Kasumi-1 (cell line): ENCODE data around the gene ASTL.

Experiments used
- DNase-seq, 2 experiments: peaks; one replicate each; lab custom pipeline; 2025; lab: John Stamatoyannopoulos, UW

The ASTL gene

DNA sequence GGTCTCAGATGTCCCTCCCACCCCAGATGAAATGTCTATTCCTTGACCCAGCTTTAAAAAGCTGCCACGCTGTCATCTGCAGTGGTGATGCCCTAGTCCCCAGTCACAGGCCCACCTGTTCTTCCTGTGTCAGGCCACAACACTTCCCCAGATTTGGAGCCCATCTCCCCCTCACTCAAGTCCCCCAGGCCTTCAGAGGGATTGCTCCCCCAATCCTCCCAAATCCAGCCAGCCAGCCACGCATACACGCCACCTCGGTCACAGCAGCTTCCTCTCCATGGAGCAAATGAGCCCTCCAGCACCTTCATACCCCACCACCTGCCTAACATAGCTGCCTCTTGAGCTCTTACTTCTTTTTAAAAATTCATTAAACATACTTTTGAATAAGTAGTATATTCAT lies 7.8 kb downstream of the ASTL start:
- no peak for DNase-seq

DNA sequence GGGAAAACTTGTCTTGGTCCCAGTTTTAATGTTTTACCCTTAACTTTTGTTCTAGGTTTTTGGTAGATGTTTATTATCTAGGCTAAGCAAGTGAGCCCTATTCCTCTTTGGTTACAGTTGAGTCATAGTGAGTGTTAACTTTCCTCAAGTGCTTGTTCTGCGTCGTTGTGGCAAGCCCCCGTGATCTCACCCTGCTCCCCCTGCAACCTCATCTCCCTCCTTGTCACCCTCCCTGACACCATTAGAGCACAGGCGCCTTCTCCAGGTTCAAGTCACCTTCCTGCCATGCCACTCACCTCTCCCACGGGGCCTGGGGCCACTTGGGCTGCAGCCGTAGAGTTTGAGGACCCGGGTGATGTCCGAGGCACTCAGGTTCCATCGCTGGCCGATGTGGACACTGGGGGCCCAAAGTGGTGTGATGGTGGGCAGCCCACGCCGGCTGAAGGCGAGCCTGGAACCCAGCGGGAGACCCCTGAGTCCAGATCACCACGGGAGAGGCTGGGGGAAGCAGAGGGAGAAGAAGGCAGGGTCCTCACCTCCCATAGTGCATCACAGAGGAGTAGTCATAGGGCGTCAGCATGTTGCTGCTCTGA lies 8.7 kb downstream of the ASTL start:
- DNase-seq = no peak

DNA sequence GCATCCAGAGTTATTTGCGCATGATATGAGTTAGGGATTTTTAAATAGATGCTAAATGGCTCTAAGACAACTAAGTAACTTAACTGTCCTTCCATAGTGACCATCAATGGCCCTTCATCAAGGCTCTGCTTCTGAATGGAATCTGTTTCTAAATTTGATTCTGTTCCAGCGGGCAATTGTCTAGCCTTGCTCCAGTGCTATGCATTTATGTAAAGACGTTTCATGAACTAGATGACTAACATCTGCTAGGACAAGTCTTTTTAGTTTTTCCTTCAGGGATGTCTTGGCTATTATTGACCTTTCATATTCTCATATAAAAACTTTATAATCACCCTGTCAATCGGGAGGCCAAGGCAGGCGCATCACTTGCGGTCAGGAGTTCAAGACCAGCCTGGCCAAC lies 9.8 kb downstream of the ASTL start:
- no peak for DNase-seq

DNA sequence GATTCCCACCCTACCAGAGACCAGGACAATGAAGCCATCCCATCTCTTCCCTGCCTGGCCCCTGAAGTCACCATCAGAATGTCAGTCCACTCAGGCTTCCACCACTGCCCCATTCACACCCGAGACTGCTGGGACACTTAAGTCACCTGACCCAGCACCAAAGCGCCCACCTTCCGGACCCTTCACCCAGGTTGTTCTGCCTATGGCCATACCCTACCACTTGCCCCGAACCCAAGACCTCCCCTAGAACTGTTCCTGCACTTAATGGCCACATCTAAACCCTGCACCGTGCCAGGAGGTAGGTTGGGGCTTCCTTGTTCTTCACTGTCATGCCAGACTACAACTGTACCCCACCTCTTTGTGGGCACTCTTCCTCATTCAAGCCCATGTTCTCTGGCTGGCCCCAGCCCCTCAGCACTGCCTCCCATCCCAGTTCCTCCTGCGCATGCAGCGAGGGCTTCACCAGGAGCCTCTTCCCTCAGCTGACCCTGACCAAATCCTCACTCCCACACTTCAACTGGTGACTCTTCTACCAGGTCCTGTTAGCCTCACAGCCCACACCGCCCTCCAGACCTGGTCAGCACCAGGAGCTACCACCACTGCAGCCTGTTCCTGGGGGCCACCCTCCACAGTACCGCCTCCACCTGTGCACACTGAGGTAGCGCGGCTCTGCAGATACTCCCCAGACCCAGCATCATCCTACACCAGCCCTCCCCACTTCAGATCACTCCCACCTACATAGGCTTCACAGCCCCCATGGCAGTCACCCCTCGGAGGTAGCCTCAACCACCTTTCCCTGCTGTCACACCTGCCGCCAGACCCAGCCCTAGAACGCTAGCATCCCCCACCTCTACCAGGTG lies 13.7 kb downstream of the ASTL start:
- DNase-seq = no peak

DNA sequence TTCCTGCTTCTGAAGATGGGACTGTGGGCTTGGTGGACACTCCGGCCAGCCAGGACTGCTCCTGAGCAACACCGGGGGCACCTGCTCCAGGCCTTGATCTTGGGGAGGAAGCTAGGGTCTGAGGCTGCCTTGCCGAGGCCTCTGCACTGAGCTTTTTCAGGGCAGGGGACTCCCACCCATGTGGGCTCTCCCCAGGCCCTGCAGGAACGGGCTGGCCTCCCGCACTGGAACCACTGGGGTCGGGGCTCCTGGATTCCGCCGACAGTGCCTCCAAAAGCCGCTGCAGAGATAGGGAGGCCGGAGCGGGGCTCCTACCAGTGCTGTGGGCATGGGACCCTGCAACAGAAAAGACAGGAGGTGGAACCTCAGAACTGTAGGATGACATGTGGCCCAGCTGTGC lies 14.4 kb downstream of the ASTL start:
- DNase-seq = no peak

DNA sequence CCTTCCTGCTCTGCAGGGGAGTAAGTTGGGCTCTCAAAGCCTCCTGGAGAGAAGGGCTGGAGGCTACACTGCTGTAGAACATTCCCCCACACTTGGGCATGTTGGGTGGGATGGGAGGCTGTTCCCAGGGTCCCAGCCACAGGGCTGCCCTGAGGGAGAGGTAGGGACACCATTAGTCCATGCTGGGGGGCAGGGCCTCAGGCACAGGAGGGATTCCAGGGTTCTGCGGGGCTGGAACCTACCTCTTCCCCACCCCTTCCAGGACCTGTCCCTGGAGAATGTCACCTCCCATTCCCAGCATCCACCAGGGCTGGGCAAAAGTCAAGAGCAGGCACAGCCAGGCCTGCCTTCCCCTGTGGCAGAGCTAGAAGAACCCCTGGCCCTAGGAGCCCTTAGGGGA lies 15.0 kb downstream of the ASTL start:
- no peak for DNase-seq

DNA sequence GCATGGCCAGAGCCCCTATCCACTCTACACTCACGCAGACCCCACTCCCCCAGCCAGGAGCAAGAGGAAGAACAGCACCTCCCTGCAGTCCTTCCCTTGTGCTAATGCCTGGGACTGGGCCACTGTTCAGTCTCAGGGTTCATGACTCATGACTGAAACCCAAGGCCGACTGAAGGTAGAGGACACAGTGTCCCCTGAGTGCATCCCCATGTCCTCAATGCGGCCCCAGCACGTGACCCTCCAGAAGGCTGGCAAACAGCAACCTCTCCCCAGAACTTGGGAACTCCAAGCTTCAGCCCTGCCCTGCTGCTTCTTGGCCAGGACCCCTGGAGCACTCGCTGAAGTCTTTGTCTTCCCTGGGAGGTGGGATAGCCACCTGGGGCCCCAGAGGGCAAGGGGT lies 15.9 kb downstream of the ASTL start:
- no peak for DNase-seq

DNA sequence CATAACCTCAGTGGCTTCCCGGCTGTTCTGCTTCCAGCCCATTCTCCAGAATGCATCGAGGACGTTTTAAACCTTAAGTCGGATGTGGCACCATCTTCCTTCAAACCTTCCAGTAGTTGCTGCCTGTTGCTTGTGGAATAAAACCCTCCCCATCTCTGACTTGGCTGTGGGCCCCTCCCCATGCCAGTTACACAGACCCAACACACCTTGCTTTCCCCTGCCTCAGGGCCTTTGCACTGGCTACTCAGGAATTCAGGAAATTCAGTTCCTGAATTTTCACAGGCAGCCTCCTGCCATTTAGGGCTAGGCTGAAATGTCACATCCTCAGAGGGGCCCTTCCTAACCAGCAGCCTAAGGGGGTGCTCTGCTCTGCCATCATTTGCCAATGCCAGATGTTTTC lies 16.9 kb downstream of the ASTL start:
- DNase-seq = no peak

DNA sequence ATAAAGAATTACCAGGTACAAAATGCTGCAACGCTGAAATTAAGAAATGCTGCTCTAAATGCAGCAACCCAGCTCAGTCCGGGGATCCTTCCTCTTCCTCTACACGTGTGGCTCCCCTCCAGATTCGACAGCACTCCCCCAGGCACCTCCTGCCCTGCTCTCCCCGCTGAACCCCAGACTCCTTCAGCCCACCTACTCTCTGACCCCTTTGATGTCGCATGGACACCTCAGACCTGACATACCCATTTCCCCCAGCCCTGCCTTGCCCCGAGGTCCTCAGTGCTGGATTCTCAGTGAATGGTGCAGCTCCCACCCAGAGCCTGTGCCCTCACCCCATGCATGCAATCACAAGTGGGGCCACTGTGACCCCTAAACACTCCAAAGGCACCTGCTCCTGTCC lies 17.3 kb downstream of the ASTL start:
- no peak for DNase-seq

DNA sequence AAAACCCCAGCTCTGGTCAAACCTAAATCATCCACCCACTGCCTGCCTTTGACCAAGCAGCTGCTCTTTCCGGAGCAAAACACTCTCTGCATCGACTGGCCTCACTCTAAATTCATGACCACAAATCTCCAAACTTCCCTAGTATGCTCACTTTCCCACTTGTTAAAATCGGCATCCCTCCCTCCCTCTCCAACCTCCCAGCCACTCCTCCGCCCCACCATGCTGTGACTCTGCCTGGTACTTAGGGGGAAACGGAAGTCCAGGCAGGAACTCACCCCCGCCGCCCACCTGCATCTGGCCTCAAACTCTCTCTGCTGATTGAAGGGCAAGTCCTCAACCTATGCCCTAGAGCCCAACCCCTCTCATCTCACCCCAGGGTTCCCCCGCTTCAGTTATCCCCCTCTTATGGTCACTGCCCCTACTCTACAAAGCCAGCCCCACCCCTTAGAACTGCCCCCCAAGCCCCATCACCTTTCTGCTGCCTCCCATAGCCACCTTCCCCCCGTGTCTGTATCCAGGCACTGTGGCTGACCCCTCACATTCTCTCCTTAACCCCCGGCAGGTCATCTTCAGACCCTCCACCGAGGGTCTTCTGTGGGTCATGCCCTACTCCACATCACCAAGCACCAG lies 18.1 kb downstream of the ASTL start:
- peak; percentile 31 to 33 for DNase-seq

DNA sequence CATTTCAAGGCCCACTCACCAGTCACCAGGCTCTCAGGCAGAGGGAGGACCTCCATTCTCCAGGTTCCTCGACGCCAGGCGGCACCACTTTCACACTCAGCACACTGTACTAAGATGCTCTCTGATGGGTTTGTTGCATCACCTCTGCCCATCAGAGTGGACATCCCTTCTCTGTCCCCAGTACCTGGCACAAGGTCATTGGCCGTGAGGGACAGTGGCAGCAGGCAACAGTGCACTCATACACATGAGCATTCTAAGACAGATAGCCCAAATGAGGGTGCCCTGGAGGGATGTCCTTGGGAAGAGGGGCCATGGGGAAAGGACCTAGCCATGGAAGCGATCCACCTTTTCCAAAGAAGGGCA lies 18.9 kb downstream of the ASTL start:
- no peak for DNase-seq

DNA sequence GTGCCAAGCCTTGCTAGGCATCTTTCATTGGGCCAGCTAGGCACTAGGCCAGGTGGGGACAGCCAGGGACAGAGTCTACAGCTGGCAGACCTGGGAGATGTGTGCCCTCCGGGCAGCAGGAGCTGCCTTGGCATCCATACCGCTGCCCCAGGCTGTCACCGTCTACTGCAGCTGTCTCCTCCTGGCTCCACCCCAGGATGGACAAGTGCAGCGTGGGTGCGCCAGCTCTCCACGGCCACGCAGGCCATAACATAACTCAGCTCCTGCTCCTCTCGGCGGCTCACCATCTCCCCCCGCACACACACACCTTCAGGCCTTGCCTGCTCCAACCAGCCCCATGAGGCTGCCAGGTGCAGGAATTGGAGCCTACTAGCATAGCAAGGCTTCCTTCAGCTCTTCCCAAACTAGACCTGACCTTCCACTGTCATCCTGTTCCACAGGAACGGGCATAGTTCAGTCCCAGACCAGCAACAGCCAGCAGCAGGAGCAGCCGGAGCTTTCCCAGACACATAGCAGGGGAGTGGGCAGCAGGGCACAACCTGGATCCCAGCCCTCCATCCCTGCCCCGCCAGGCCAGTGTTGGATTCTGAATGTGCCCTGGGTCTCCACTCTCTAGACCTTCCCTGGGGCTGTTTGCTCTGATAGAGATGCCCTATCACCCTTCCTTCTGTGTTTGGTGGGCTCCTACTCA lies 19.5 kb downstream of the ASTL start:
- DNase-seq = no peak

DNA sequence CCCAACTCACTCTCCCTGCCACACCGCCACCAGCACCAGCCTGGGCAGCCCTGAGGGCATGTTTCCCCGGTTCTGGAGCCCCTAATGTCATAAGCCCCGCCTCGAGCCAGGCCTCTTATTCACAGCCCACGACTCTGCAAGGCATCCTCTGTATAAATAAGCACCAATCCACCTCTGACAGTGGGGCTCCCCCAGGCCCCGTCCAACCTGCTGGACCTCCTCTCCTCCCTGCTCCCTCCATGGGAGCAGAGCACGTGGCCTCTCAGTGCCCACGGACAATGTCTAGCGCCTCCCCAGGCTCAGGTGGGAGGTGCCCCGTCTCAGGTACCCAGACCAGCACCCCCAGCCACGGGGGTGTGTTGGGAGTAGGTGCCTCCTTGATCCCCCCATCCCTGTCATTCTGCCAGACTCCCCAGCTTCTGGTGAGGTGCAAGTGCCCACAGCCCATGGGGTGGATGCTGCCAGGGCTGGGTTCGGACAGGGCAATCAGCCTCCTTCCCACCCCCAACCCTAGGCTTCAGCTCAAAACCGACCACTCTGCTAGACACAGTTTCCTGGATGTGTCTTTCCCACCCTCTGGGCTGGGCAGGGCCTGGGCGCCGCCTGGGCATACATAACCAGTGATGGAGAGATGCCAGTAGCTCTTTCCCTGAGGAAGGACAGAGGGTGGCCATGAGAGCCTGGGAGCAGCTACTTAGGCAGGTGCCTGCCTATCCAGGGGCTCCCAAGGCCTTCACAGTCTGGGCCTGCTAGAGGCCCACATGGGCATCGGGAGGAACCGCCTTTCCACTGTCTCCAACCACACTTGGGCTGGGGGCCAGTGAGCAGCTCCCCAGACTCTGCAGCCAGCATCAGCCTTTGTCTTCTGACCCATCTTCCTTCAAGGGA lies 20.4 kb downstream of the ASTL start:
- no peak for DNase-seq

DNA sequence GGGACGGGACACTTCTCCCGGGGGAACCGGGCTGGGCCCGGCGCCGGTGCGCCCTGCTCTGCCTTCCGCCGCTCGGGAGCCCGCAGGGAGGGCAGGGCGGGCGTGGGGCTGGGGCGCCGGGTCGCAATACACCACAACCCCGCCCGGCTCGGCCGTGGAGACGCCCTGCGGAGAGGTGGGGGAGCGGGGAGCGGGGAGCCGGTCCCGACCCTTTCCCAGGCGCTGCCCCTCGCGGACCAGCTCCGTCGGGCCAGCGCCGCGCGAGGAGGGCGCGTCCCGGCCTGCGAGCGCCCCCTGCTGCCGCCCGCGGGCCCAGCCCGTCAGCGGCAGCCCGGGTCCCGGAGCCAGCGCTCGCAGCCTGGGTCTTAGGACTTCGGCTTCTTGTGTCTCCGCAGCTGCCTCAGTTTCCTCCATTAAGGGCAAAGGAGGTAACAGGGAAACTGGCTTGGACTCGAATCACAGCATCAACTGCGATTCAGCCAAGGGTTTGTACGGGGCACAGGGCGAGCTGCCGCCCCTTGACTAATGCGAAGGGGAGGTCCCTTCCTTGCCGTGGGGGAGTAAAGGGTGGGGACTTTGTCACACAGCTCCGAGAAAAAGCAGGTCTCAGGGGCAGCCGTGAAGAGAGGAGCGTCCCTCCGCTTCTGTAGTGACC lies 21.3 kb downstream of the ASTL start:
- peak; percentile 17 to 29 for DNase-seq

DNA sequence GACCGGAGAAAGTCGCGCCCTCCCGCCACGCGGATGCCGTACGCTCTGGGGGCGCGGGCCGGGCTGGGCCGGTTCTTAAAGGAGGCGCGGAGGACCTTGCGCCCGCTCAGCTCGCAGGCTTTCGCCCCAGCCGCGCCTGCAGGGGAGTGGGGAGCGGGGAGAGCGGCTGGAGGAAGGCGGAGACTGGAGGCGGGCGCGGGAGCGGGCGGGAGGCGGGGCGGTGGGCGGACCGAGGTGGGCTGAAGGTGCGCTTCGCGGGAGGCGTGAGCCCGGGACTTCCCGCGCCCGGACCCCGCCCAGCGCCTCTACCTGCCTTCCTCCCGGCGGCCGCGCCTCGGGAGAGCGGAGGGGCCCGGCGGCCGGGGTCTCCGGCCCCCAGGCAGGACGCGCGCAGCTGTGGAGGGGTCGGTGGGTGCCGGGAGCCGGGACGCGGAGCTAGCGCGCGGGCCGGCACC lies 21.9 kb downstream of the ASTL start, which contains the start of gene ADRA2B:
Gene ADRA2B, minus strand, starts transcription at position 148 of the 455 bp plus-strand sequence. CDS start 422 bp downstream, outside the sequence.
- DNase-seq = peak; percentile 34 to 49

DNA sequence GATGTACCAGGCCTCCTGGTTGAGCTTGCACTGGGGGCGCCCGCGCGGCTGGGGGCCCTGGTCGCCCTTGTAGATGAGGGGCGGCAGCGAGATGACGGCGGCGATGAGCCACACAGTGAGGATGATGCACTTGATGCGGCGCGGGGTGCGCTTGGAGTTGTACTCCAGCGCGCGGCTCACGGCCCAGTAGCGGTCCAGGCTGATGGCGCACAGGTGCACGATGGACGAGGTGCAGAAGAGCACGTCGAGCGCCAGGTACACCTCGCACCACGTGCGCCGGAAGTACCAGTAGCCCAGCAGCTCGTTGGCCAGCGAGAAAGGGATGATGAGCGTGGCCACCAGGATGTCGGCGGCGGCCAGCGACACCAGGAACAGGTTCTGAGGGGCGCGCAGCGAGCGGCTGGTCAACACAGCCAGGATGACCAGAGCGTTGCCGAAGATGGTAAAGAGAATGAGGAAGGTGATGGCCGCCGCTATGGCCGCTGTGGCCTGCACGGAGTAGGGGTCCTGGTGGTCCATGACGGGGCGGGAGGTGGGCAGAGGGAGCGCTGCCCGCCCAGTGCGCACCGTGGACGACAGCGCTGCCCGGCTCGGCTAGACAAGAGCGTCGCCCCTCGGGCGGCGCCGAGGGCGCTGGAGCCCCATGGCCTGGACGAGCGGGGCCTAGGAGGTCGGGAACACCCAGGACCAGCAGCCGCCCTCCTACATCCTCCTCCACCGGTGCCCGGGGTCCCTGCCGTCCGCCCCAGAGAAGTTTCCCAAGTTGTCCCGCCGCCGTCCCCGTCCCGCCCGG lies 22.5 kb downstream of the ASTL start:
- no peak for DNase-seq

DNA sequence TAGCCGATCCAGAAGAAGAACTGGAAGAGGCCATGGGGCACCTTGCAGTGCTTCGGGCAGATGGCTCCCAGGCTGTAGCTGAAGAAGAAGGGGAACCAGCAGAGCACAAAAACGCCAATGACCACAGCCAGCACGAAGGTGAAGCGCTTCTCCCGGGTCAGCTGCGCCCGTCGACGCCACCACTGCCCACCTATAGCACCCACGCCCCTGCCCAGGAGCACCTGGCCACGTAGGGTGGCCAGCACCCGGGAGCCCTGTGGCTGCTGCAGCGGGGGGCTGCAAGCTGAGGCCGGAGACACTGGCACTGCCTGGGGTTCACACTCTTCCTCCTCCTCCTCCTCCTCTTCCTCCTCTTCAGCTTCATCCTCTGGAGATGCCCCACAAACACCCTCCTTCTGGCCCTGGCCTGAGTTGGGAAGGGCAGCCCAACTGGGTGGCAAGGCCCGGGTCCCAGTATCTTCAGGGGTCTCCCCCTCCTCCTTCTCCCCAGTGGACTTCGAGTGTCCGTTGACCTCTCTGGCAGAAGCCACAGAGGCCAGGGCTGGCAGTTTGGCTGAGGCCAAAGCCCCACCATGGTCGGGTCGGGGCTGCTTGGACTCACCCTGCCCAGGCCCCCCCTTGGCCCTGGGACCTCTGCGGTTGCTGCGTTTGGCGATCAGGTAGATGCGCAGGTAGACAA lies 23.3 kb downstream of the ASTL start:
- no peak for DNase-seq

DNA sequence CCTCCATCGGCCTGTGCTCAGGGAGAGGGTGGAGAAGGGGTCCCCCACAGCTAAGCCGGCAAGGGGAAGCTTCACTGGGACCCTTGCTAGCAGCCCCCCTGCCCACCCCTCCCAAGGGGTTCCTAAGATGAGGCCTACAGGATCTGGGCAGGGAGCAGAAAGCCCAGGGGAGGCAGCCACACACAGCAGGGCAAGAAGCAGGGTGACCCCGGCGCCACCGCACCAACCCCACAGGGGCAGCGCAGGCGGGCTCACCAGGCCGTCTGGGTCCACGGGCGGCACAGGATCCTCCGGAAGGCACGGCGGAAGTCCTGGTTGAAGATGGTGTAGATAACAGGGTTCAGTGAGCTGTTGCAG lies 23.8 kb downstream of the ASTL start:
- DNase-seq = no peak

DNA sequence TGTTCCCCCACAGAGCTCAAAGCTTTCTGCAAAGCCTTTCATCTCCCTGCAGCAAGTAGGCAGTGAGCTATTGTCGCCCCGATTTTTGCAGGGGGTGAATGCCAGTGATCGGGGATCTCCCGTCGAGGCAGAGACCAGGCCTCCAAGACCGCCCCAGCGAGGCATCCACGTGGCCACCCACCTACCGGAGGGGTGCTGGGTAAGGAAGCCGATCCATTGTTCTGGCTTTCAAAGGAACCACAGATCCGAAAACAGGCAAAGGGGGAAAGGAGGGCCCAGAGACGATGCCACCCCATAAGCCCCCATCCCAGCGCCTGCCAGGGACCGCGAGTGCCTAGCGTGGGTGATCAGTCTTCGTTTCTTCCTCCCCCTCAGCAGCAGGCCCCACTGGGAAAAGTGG lies 24.4 kb downstream of the ASTL start:
- no peak for DNase-seq

DNA sequence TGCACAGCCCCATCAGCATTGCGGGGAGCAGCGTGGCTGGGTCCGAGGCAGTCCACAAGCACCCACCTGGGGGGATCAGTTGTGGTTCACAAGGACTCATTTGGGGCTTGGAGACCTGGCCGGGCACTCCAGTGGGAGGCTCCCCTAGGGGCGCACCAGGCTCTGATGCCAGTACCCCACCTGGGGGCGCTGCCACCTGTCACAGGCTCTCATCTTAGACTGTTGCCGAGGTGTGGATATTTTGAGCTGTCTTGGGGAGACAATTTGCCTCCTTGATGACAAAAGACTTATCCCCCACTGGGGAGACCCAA lies 25.0 kb downstream of the ASTL start:
- DNase-seq = no peak
